Measurements from ENCODE around the gene ENOX1.

DNA sequence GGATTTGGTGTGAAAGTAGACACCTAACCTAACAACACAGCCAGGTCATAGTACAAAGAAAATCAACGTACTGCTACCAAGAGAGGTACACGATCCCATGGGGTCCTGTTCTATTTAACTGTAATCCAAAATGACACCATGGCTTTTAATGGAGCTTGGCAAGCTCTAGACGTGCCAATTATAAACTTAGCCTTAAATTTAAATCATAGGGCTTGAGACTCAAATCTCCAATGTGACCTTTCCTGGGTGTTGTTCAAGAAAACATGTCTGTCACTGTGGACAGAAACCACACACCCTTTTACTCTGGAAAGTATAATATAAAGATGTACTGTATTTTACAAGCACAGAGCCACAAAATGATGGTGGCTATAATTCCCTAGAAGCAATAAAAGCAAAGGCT is 299.3 kb downstream of the ENOX1 start:
- TF ChIP-seq, protein P1, sequence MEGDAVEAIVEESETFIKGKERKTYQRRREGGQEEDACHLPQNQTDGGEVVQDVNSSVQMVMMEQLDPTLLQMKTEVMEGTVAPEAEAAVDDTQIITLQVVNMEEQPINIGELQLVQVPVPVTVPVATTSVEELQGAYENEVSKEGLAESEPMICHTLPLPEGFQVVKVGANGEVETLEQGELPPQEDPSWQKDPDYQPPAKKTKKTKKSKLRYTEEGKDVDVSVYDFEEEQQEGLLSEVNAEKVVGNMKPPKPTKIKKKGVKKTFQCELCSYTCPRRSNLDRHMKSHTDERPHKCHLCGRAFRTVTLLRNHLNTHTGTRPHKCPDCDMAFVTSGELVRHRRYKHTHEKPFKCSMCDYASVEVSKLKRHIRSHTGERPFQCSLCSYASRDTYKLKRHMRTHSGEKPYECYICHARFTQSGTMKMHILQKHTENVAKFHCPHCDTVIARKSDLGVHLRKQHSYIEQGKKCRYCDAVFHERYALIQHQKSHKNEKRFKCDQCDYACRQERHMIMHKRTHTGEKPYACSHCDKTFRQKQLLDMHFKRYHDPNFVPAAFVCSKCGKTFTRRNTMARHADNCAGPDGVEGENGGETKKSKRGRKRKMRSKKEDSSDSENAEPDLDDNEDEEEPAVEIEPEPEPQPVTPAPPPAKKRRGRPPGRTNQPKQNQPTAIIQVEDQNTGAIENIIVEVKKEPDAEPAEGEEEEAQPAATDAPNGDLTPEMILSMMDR (IDR thresholded peaks at IDR 0.05): no peak
- no peak for TF ChIP-seq POLR2A (IDR thresholded peaks at IDR 0.05)
